Breast epithelium (tissue), 4 donors: ENCODE measurements around the gene ULK4. TPM values are rescaled to one million over a fixed set of nuclear protein-coding genes. Genes with fewer than 3 reads are reported as not detected.

Source experiments
- DNase-seq, 2 donors: peaks; one replicate each; pipeline ENCODE4 v3.0.0-alpha.2; 2019; ENCODE audit warnings: low spot score in 2 of 2
- H3K27ac ChIP-seq, 2 donors: fragments of 200-600 bp; sonication (generic) in 1 of 2; one replicate each; pipeline ENCODE4 v1.5.1; 2016 to 2019; ENCODE audit warnings: mild to moderate bottlenecking in 1 of 2
- H3K27me3 ChIP-seq, 2 donors: fragments of 200-600 bp; sonication (generic) in 1 of 2; one replicate each; pipeline versions ENCODE4 v1.5.1 to v1.6.0; 2017 to 2019; ENCODE audit warnings: control low read depth in 1 of 2, mild to moderate bottlenecking in 1 of 2
- H3K36me3 ChIP-seq: fragments of 200-600 bp; one replicate; pipeline ENCODE4 v1.5.1; 2019
- H3K4me1 ChIP-seq, 2 donors: fragments of 200-600 bp; sonication (generic); one replicate each; pipeline ENCODE4 v1.5.1; 2016 to 2019; ENCODE audit warnings: control low read depth in 1 of 2
- H3K4me3 ChIP-seq, 3 donors: fragments of 200-600 bp; sonication (generic); 1 replicate in 2 of 3; 2 replicates in 1 of 3; pipeline ENCODE4 v1.5.1; 2016 to 2019; ENCODE audit warnings: mild to moderate bottlenecking in 3 of 3, moderate library complexity in 2 of 3
- H3K9me3 ChIP-seq, 2 donors: fragments of 200-600 bp; sonication (generic) in 1 of 2; one replicate each; pipeline ENCODE4 v1.5.1; 2016 to 2019; ENCODE audit warnings: control low read depth in 1 of 2
- POLR2A ChIP-seq: fragments of 450-650 bp; IDR thresholded peaks from one replicate; pipeline ENCODE4 v1.6.1; 2016; ENCODE audit warnings: antibody characterized with exemption, mild to moderate bottlenecking, moderate library complexity
- POLR2AphosphoS5 ChIP-seq, 3 donors: sonication (generic); formaldehyde crosslinking; IDR thresholded peaks; one replicate each; pipeline ENCODE4 v1.6.1; 2017; ENCODE audit warnings: antibody characterized with exemption in 3 of 3
- intact Hi-C: fragments of 100-400 bp; cut with DNase I; formaldehyde crosslinking; loops from one replicate; pipeline ENCODE4 v1.15.1; 2023; ENCODE audit warnings: low total_unique reads
- total RNA-seq, 3 donors: library from RNA; depleted of rRNA; stranded (reverse); fragments of >200 nt; gene quantifications; one replicate each; pipeline ENCODE4 v1.1.0, GENCODE V29; 2016
- TF ChIP-seq, protein P1 (sequence below), 3 donors: fragments of 450-650 bp; IDR thresholded peaks; one replicate each; pipeline ENCODE4 v1.5.1; 2016 to 2017; ENCODE audit warnings: antibody characterized with exemption in 3 of 3, mild to moderate bottlenecking in 3 of 3, moderate library complexity in 3 of 3

The ULK4 gene
- total RNA-seq, 3 donors from 2014 or later, result 23.0 to 52.8 (median 31.8) TPM

DNA sequence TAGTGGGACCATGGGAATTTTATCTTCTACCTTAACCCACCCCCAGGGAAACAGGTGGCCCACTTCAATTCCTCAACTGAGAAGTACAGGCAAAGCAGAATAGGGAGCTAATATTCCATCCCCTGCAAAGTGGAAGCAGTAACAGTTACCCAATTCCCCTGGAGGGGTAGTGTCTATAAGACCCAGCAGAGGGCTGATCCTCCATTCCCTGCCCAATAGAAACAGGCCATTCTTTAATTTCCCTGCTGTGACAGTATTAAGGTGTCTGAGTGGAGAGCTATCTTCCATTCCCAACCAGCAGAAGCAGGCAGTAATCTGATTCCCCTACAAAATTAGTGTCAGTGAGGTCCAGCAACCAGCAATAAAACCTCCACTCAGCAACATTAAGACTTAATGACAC, 219.8 kb downstream of the ULK4 start:
- H3K9me3 ChIP-seq, result no peaks in the 10 kb centered on the region
- H3K36me3 ChIP-seq, result no peaks in the 10 kb centered on the region
- no peak for TF ChIP-seq POLR2AphosphoS5 (IDR thresholded peaks at IDR 0.05)
- no peak overlapping the region for H3K4me3 ChIP-seq
- no peak overlapping the region for H3K27ac ChIP-seq
- intact Hi-C loops, result no loop called here
- no peak for DNase-seq
- H3K4me1 ChIP-seq, result no peaks in the 10 kb centered on the region
- no peaks in the 10 kb centered on the region for H3K27me3 ChIP-seq

DNA sequence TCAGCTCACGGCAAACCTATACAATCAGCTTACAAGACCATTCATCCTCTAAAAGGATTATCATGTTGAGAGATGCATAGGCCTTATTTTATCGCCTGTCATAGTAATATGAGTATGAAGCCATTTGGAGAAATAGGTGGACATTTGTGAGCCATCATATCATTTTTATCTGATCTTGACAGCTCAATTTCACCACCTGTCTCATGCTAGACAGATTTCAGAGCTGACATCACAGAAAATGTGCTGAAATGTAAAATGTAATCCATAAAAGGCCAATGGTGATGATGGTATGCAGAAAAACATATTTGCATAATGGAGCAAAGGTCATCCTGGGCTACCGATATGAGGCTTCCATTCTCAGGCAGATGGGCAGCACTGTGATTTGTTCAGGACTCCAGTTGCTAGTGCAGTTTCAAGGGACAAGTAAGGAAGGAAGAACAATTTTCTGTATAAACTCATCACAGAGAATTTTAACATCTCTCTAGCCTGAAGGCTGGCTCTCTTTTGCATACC, 221.5 kb downstream of the ULK4 start:
- Histone ChIP-seq H3K4me3 (no peak overlapping the region), H3K9me3 (no peaks in the 10 kb centered on the region), H3K4me1 (no peaks in the 10 kb centered on the region), H3K27ac (no peak overlapping the region), H3K36me3 (no peaks in the 10 kb centered on the region), H3K27me3 (no peaks in the 10 kb centered on the region)
- no peak for DNase-seq
- TF ChIP-seq POLR2AphosphoS5 (IDR thresholded peaks at IDR 0.05) (no peak), POLR2A (no peak)
- TF ChIP-seq, protein P1, sequence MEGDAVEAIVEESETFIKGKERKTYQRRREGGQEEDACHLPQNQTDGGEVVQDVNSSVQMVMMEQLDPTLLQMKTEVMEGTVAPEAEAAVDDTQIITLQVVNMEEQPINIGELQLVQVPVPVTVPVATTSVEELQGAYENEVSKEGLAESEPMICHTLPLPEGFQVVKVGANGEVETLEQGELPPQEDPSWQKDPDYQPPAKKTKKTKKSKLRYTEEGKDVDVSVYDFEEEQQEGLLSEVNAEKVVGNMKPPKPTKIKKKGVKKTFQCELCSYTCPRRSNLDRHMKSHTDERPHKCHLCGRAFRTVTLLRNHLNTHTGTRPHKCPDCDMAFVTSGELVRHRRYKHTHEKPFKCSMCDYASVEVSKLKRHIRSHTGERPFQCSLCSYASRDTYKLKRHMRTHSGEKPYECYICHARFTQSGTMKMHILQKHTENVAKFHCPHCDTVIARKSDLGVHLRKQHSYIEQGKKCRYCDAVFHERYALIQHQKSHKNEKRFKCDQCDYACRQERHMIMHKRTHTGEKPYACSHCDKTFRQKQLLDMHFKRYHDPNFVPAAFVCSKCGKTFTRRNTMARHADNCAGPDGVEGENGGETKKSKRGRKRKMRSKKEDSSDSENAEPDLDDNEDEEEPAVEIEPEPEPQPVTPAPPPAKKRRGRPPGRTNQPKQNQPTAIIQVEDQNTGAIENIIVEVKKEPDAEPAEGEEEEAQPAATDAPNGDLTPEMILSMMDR (IDR thresholded peaks at IDR 0.05), result no peak
- intact Hi-C loops, result no loop called here

DNA sequence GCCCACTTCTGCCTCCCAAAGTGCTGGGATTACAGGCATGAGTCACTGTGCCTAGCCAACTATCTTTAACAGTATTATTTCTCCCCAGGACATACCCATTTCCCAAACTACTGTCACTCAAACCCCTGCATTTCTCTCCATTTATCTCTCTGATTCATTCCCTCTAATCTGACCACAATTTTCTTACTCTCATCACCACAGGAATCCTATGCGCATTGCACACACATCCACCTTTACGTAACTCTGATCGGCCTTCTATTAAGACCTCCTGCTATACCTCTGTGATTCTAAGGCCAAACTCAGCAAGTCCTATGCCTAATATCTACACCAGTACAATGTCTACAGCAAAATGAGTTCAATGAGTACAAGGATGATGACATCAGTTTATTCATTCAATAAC, 235.0 kb downstream of the ULK4 start:
- no peaks in the 10 kb centered on the region for H3K27me3 ChIP-seq
- H3K9me3 ChIP-seq, result no peaks in the 10 kb centered on the region
- TF ChIP-seq, protein P1 (IDR thresholded peaks at IDR 0.05), result no peak
- TF ChIP-seq POLR2AphosphoS5 (IDR thresholded peaks at IDR 0.05) (no peak), POLR2A (no peak)
- H3K4me3 ChIP-seq, result no peak overlapping the region
- H3K36me3 ChIP-seq, result no peaks in the 10 kb centered on the region
- intact Hi-C loops, result no loop called here
- H3K27ac ChIP-seq, result no peak overlapping the region
- DNase-seq, result no peak
- H3K4me1 ChIP-seq, result no peaks in the 10 kb centered on the region

DNA sequence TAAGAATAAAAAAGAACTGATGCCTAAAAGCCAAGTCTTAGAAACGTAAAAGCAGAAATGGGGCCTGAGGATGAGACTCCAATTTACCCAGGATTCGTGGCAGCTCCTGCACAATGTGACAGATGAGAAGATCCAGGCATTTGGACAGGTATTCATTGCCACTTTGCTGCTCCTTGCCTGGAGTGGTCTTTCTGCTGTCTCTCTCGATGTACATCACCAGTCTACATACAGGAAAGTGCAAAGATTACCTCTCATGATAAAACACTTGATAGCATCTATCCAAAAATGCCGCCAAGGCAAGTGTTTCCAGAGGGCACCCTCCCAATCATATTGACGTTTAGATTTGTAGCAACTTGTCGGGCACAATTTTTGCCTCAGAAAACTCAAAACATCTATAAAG, 244.3 kb downstream of the ULK4 start:
- intact Hi-C loops, result no loop called here
- DNase-seq, result no peak

DNA sequence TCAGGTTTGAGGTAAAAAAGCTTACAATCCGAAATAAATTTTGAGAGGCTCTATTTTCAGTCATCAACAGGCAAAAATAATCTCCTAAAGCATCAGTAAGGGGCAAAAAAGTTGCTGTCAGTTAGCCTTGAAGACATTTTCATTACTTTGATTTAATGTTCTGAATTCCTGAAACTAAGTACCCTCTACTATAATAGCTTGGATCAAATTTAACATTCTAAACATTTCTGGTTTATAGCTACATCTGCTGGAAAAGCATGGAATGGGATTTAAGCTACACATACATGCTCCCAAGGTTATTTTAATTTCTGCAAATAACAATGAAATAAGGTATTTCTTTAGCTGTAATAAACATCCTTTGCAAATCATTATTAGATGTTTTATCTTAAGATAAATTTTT, 245.4 kb downstream of the ULK4 start:
- no peak overlapping the region for H3K4me3 ChIP-seq
- no peak for TF ChIP-seq POLR2AphosphoS5 (IDR thresholded peaks at IDR 0.05)
- TF ChIP-seq, protein P1 (IDR thresholded peaks at IDR 0.05), result peak in 1 of 3 donors; percentile 23
- TF ChIP-seq POLR2A, result no peak
- no peaks in the 10 kb centered on the region for H3K27me3 ChIP-seq
- no peaks in the 10 kb centered on the region for H3K36me3 ChIP-seq
- DNase-seq, result no peak
- no peak overlapping the region for H3K27ac ChIP-seq
- no peaks in the 10 kb centered on the region for H3K9me3 ChIP-seq
- no peaks in the 10 kb centered on the region for H3K4me1 ChIP-seq
- intact Hi-C loops, result no loop called here

More for the DNA sequence above, 244.3 kb downstream of the ULK4 start:
- Histone ChIP-seq H3K4me3 (no peak overlapping the region), H3K36me3 (no peaks in the 10 kb centered on the region), H3K27me3 (no peaks in the 10 kb centered on the region), H3K4me1 (no peaks in the 10 kb centered on the region), H3K9me3 (no peaks in the 10 kb centered on the region), H3K27ac (no peak overlapping the region)
- TF ChIP-seq POLR2A (no peak), POLR2AphosphoS5 (IDR thresholded peaks at IDR 0.05) (no peak)
- TF ChIP-seq, protein P1 (IDR thresholded peaks at IDR 0.05), result no peak

DNA sequence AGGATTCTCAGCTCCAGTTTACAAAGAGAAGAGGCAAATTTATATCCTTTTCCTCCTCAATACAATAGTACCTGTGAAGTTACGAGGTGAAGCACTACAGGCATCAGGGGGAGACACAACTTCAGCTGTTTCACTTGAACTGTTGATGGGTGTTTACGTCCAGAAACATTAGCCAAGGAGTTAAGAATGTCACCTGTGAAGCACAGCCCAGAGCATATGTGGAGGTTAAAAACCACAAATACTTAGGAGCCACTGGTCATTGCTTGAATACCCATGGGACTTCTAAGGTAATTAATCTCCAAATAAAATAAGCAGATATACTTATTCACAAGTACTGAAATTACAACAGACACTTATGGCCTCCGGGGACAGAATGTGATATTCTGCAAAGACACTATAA, 246.5 kb downstream of the ULK4 start:
- DNase-seq, result no peak
- H3K4me1 ChIP-seq, result no peaks in the 10 kb centered on the region
- no peaks in the 10 kb centered on the region for H3K36me3 ChIP-seq
- H3K27ac ChIP-seq, result no peak overlapping the region
- H3K27me3 ChIP-seq, result no peaks in the 10 kb centered on the region
- H3K9me3 ChIP-seq, result no peaks in the 10 kb centered on the region
- no peak overlapping the region for H3K4me3 ChIP-seq
- intact Hi-C loops, result no loop called here
- TF ChIP-seq POLR2A (no peak), POLR2AphosphoS5 (IDR thresholded peaks at IDR 0.05) (no peak)
- TF ChIP-seq, protein P1 (IDR thresholded peaks at IDR 0.05), result no peak
